Spleen (tissue), 11 donors: ENCODE results near the gene ATP6V1C2. TPM values are rescaled to one million over a fixed set of nuclear protein-coding genes. Genes with fewer than 3 reads are reported as not detected.

Experiments used
- DNase-seq: peaks from one replicate; pipeline ENCODE4 v3.0.0-alpha.2; 2020
- H3K27ac ChIP-seq, 8 donors: fragments of 200-600 bp; sonication (generic) in 7 of 8; 1 replicate in 4 of 8; 2 replicates in 4 of 8; pipeline versions ENCODE4 v1.5.0 to v1.8.0; 2016 to 2021; ENCODE audit warnings: inconsistent platforms in 4 of 8, mild to moderate bottlenecking in 4 of 8, moderate library complexity in 1 of 8
- H3K27me3 ChIP-seq, 7 donors: fragments of 200-600 bp; sonication (generic) in 6 of 7; replicated peaks in 1 of 7; 1 replicate in 4 of 7; 2 replicates in 3 of 7; pipeline versions ENCODE4 v1.5.0 to v1.8.0; 2016 to 2021; ENCODE audit warnings: inconsistent platforms in 3 of 7, mild to moderate bottlenecking in 1 of 7
- H3K36me3 ChIP-seq, 6 donors: fragments of 200-600 bp; sonication (generic) in 5 of 6; 1 replicate in 4 of 6; 2 replicates in 2 of 6; pipeline versions ENCODE4 v1.5.0 to v1.8.0; 2016 to 2021; ENCODE audit warnings: inconsistent platforms in 2 of 6
- H3K4me1 ChIP-seq, 6 donors: fragments of 200-600 bp; sonication (generic) in 5 of 6; 1 replicate in 3 of 6; 2 replicates in 3 of 6; pipeline versions ENCODE4 v1.5.0 to v1.8.0; 2016 to 2021; ENCODE audit warnings: inconsistent platforms in 3 of 6
- H3K4me3 ChIP-seq, 8 donors: fragments of 200-600 bp; sonication (generic) in 7 of 8; 1 replicate in 4 of 8; 2 replicates in 4 of 8; pipeline versions ENCODE4 v1.5.0 to v1.8.0; 2016 to 2021; ENCODE audit warnings: inconsistent platforms in 4 of 8, mild to moderate bottlenecking in 4 of 8, moderate library complexity in 2 of 8
- H3K9me3 ChIP-seq, 8 donors: fragments of 200-600 bp; sonication (generic) in 7 of 8; 1 replicate in 4 of 8; 2 replicates in 4 of 8; pipeline versions ENCODE4 v1.5.0 to v1.8.0; 2016 to 2021; ENCODE audit warnings: inconsistent platforms in 4 of 8
- CTCF ChIP-seq, 11 experiments: fragments of 200-600 bp in 7 of 11; fragments of 450-650 bp in 4 of 11; sonication (generic) in 4 of 11; IDR thresholded peaks in 8 of 11; conservative IDR thresholded peaks in 3 of 11; 1 replicate in 7 of 11; 2 replicates in 4 of 11; pipeline versions ENCODE4 v1.4.0 to v1.8.0; 2016 to 2021; ENCODE audit warnings: antibody characterized with exemption in 11 of 11, inconsistent platforms in 4 of 11, mild to moderate bottlenecking in 1 of 11
- POLR2A ChIP-seq, 3 donors: fragments of 450-650 bp; IDR thresholded peaks; one replicate each; pipeline ENCODE4 v1.5.1; 2017; ENCODE audit warnings: antibody characterized with exemption in 3 of 3, mild to moderate bottlenecking in 1 of 3
- POLR2AphosphoS5 ChIP-seq, 3 donors: sonication (generic); formaldehyde crosslinking; IDR thresholded peaks; one replicate each; pipeline ENCODE4 v1.5.1; 2017; ENCODE audit warnings: antibody characterized with exemption in 3 of 3
- WGBS, 5 donors: extraction: QIAGEN DNeasy Blood & Tissue Kit in 3 of 5; methylation state at CpG; one replicate each; pipeline versions ENCODE4 v1.1.5 to v1.1.7; 2013 to 2018; 5-methylcytosine and 5-hydroxymethylcytosine counted together
- intact Hi-C: fragments of 100-400 bp; cut with DNase I; formaldehyde crosslinking; loops from one replicate; pipeline ENCODE4 v1.15.0; 2023; ENCODE audit warnings: low total_unique reads
- polyA plus RNA-seq, 3 donors: library from polyadenylated mRNA; stranded (reverse); fragments of 200-250 nt; gene quantifications; one replicate each; pipeline ENCODE4 v1.2.1, GENCODE V29; 2013
- total RNA-seq, 7 donors: library from RNA; depleted of rRNA in 3 of 7; stranded (reverse); fragments of >200 nt in 3 of 7; fragmentation: NEBNext Ultra II Directional in 4 of 7; extraction: Animal tissue kit (Norgen Biotek cat#: 25700) in 4 of 7; gene quantifications; one replicate each; pipeline versions ENCODE4 v1.1.0 to v1.2.1, GENCODE V29; 2016 to 2021
- donor health status: healthy with polysubstance abuse.
- donor health status: DM: no; HTN: no; CAD: no; lungs with moderate emphysema.
- donor health status: DM: no; HTN: no; CAD: no.
- donor health status: Bipolar disorder and iron deficiency.
- donor health status: healthy.
- donor health status: DM: no; HTN: no; CAD: no.
- donor health status: DM: yes; HTN: yes; CAD: no.

Gene ATP6V1C2
- total and polyA plus RNA-seq, 10 donors = 0.23 to 9.2 (median 0.54) TPM; not detected in 3

DNA sequence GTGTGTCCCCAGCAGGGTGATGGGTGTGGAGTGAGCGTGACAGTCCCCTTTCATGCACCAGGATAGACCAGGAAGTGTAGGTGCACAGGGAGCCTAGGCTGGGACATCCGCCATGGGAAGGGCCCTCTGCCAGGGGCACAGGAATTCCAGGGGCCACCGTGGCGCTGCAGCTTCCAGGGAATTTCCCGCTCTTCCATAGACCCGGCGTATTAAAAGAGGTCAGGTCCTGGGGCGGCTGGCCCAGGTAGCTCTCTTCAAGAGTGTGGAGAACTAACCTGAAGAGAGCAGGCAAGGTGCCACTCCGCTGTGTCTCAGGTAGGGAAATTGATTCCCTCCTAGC, 42.0 kb downstream of the ATP6V1C2 start:
- Histone ChIP-seq H3K36me3 (no peaks in the 10 kb centered on the region), H3K9me3 (no peaks in the 10 kb centered on the region), H3K4me1 (no peaks in the 10 kb centered on the region), H3K4me3 (no peak overlapping the region), H3K27ac (no peak overlapping the region), H3K27me3 (peaks cover 0 to 6% (median 0%) of the 10 kb centered on the region in 7 donors)
- intact Hi-C loops = no loop called here
- TF ChIP-seq POLR2AphosphoS5 (IDR thresholded peaks at IDR 0.05) (no peak), POLR2A (IDR thresholded peaks at IDR 0.05) (no peak), CTCF (IDR thresholded peaks at IDR 0.05 in 8 of 11, conservative IDR thresholded peaks at IDR 0.05 in 3 of 11) (no peak)
- DNase-seq = no peak
- WGBS, 5 donors = 75 to 86% (median 80%) methylated on average over 7 to 9 of the region's 9 CpGs

DNA sequence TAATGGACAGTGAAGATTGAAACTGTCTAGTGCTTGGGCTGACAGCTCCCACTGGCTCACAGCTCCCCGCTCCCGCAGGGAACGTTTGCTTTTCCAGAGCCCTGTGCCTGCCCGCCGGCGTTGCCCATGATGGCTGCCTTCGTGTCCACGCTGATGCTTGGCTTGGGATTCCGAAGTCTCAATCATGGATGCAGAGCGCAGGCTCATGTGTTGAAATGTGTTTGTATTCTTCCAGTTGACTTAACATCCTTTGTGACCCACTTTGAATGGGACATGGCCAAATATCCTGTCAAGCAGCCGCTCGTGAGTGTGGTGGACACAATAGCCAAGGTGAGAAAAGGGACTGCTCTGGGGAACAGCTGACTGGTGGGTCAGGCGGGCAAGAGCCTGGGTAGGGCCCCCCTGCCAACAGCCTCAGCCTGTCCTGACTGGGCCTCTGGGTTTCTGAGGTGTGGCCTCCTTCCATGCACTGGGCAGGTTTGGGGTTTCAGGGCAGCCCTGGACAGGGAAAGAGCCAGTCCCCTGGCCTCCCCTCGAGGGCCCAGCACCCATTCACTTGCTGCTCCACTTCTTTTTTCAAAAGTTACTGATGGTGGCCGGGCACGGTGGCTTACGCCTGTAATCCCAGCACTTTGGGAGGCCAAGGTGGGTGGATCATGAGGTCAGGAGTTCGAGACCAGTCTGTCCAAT, 42.8 kb downstream of the ATP6V1C2 start:
- TF ChIP-seq POLR2A (IDR thresholded peaks at IDR 0.05) = no peak
- H3K27ac ChIP-seq = no peak overlapping the region
- H3K9me3 ChIP-seq = no peaks in the 10 kb centered on the region
- peak; percentile 67 for DNase-seq
- intact Hi-C loops = no loop called here
- no peak overlapping the region for H3K4me3 ChIP-seq
- WGBS, 5 donors = 86 to 92% (median 87%) methylated on average over 18 of the region's 18 CpGs
- H3K4me1 ChIP-seq = no peaks in the 10 kb centered on the region
- H3K36me3 ChIP-seq = no peaks in the 10 kb centered on the region
- H3K27me3 ChIP-seq = peaks cover 0 to 6% (median 0%) of the 10 kb centered on the region in 7 donors

DNA sequence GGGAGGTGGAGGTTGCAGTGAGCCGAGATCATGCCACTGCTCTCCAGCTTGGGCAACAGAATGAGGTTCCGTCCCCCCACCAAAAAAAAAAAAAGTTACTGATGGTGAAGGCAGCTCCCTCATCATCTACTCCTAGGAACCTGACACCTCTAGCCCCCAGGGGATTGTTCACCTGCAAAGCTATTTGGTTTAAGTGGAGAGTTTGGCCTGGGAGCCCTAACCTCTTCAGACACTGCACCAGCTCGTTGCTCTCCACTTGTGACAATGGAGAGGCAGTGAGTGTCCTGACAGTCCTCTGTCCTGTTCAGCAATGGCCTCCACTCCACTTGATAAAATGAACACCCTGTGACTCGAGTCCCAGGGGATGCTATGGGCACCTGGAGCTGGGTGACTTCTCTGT, 43.5 kb downstream of the ATP6V1C2 start:
- peak; percentile 19 for DNase-seq

DNA sequence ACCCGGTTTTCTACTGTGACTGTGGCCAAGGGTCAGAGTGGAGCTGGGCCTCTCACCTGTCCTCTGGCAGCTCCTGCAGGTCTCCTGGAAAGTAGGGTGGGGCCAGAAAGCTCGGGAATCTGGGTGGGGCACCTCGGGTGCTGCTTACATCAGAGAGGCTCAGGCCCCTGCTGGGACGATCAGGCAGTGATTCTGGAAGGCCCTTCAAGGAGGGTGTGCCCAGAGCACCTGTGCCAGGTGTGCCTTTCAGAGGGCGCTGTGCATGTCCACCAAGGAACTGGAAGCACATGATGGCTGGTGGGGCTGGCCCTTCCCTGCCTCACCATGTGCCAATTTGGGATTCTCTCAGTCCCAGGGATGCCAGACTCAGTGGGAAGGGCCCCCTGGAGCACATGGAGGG, 44.0 kb downstream of the ATP6V1C2 start:
- H3K4me3 ChIP-seq = no peak overlapping the region
- WGBS, 5 donors = 62 to 73% (median 67%) methylated on average over 3 to 5 of the region's 5 CpGs
- H3K9me3 ChIP-seq = no peaks in the 10 kb centered on the region
- intact Hi-C loops = no loop called here
- TF ChIP-seq POLR2AphosphoS5 (IDR thresholded peaks at IDR 0.05) = no peak
- no peak for TF ChIP-seq CTCF (IDR thresholded peaks at IDR 0.05 in 8 of 11, conservative IDR thresholded peaks at IDR 0.05 in 3 of 11)
- peak; percentile 49 for DNase-seq
- peaks cover 0 to 6% (median 0%) of the 10 kb centered on the region in 7 donors for H3K27me3 ChIP-seq
- no peaks in the 10 kb centered on the region for H3K36me3 ChIP-seq
- H3K4me1 ChIP-seq = no peaks in the 10 kb centered on the region
- H3K27ac ChIP-seq = no peak overlapping the region

More for the DNA sequence above, 43.5 kb downstream of the ATP6V1C2 start:
- Histone ChIP-seq H3K36me3 (no peaks in the 10 kb centered on the region), H3K4me1 (no peaks in the 10 kb centered on the region), H3K9me3 (no peaks in the 10 kb centered on the region), H3K27ac (no peak overlapping the region), H3K27me3 (peaks cover 0 to 6% (median 0%) of the 10 kb centered on the region in 7 donors), H3K4me3 (no peak overlapping the region)
- WGBS, 5 donors = 77 to 100% (median 78%) methylated on average over 3 to 4 of the region's 4 CpGs
- TF ChIP-seq POLR2AphosphoS5 (IDR thresholded peaks at IDR 0.05) (no peak), CTCF (IDR thresholded peaks at IDR 0.05 in 8 of 11, conservative IDR thresholded peaks at IDR 0.05 in 3 of 11) (no peak), POLR2A (IDR thresholded peaks at IDR 0.05) (no peak)
- intact Hi-C loops = no loop called here
